Lower lobe of right lung (tissue), 2 donors: ENCODE measurements around the gene NPAP1. TPM values are rescaled to one million over a fixed set of nuclear protein-coding genes. Genes with fewer than 3 reads are reported as not detected.
A peak's percentile ranks its signal among the peaks of the same experiment; 100 is the strongest.
"Not testable (repeated sequence)": the region's sequence is repeated elsewhere in the genome, so short reads cannot be mapped to it uniquely, and the experiment has no call there.

ENCODE experiments used
- ATAC-seq, 2 donors: fragments of 200-7000 bp; cut with Tn5 transposase; one replicate each; pipeline ENCODE4 v1.9.1; 2020 to 2022; ENCODE audit warnings: mild to moderate bottlenecking in 2 of 2, moderate library complexity in 2 of 2
- DNase-seq: peaks from one replicate; pipeline ENCODE4 v3.0.0-alpha.2; 2020
- H3K27ac ChIP-seq: fragments of 200-600 bp; one replicate; pipeline ENCODE4 v1.8.0; 2022
- H3K27me3 ChIP-seq: fragments of 200-600 bp; one replicate; pipeline ENCODE4 v1.8.0; 2022; ENCODE audit warnings: low read depth
- H3K36me3 ChIP-seq: fragments of 200-600 bp; one replicate; pipeline ENCODE4 v1.8.0; 2022; ENCODE audit warnings: mild to moderate bottlenecking
- H3K4me1 ChIP-seq: fragments of 200-600 bp; one replicate; pipeline ENCODE4 v1.8.0; 2022
- H3K4me3 ChIP-seq: fragments of 200-600 bp; one replicate; pipeline ENCODE4 v1.8.0; 2022; ENCODE audit warnings: mild to moderate bottlenecking
- H3K9me3 ChIP-seq: fragments of 200-600 bp; one replicate; pipeline ENCODE4 v1.8.0; 2022
- CTCF ChIP-seq: fragments of 200-600 bp; IDR thresholded peaks from one replicate; pipeline ENCODE4 v1.8.0; 2022; ENCODE audit warnings: antibody characterized with exemption, mild to moderate bottlenecking
- intact Hi-C: fragments of 100-400 bp; cut with DNase I; formaldehyde crosslinking; loops from one replicate; pipeline ENCODE4 v1.11.0; 2022
- long read RNA-seq: library from polyadenylated mRNA; unstranded; transcript quantifications from one replicate; pipeline ENCODE4 v2.0.0, GENCODE V29; 2021
- total RNA-seq: library from RNA; stranded (reverse); fragmentation: NEBNext Ultra II Directional; extraction: Animal tissue kit (Norgen Biotek cat#: 25700); gene quantifications from one replicate; pipeline ENCODE4 v1.2.1, GENCODE V29; 2021
- donor health status: DM: no; HTN: yes; CAD: no; lungs with severe emphysema.

NPAP1 gene
- total RNA-seq: 0.12 TPM
- long read RNA-seq: 0 reads

- no peaks in the 10 kb centered on the region for H3K4me1 ChIP-seq
- no peak for DNase-seq
- no peaks in the 10 kb centered on the region for H3K36me3 ChIP-seq
- no peaks in the 10 kb centered on the region for H3K9me3 ChIP-seq
- TF ChIP-seq CTCF: no peak
- ATAC-seq: peak; percentile 12 to 15
- intact Hi-C loops: no loop called here
- H3K27ac ChIP-seq: no peak within 1 kb of the TSS
- no peak within 1 kb of the TSS for H3K4me3 ChIP-seq
- no peaks in the 10 kb centered on the region for H3K27me3 ChIP-seq
Measured at GRCh38 chr15:24675332-24676144, at the start of gene NPAP1. TSS of gene NPAP1 (plus strand) at chr15:24675775. CDS start at chr15:24675868, 93 bp downstream.

GRCh38 chr15:24627443-24627842 lies 48.1 kb upstream of the NPAP1 start:
- no peaks in the 10 kb centered on the region for H3K4me1 ChIP-seq
- peaks cover 2% of the 10 kb centered on the region for H3K9me3 ChIP-seq
- no peak for DNase-seq
- no peak for ATAC-seq
- intact Hi-C loops: no loop called here
- H3K27ac ChIP-seq: no peak overlapping the region
- H3K4me3 ChIP-seq: no peak overlapping the region
- no peak for TF ChIP-seq CTCF
- no peaks in the 10 kb centered on the region for H3K27me3 ChIP-seq
- H3K36me3 ChIP-seq: no peaks in the 10 kb centered on the region

GRCh38 chr15:24633082-24633481 lies 42.5 kb upstream of the NPAP1 start:
- H3K4me1 ChIP-seq: no peaks in the 10 kb centered on the region
- ATAC-seq: no peak
- TF ChIP-seq CTCF: no peak
- no peaks in the 10 kb centered on the region for H3K27me3 ChIP-seq
- peaks cover 16% of the 10 kb centered on the region for H3K9me3 ChIP-seq
- no peaks in the 10 kb centered on the region for H3K36me3 ChIP-seq
- no peak for DNase-seq
- H3K27ac ChIP-seq: no peak overlapping the region
- intact Hi-C loops: no loop called here
- H3K4me3 ChIP-seq: no peak overlapping the region

GRCh38 chr15:24639412-24639811 lies 36.2 kb upstream of the NPAP1 start:
- H3K9me3 ChIP-seq, intact Hi-C loops, H3K4me1 ChIP-seq, DNase-seq, H3K27ac ChIP-seq, H3K27me3 ChIP-seq, H3K36me3 ChIP-seq, ATAC-seq, H3K4me3 ChIP-seq: not testable (repeated sequence)

GRCh38 chr15:24645627-24646026 lies 29.9 kb upstream of the NPAP1 start:
- ATAC-seq (no peak), DNase-seq (no peak)
- intact Hi-C loops: no loop called here
- Histone ChIP-seq H3K4me1 (no peaks in the 10 kb centered on the region), H3K36me3 (no peaks in the 10 kb centered on the region), H3K27ac (no peak overlapping the region), H3K27me3 (no peaks in the 10 kb centered on the region), H3K4me3 (no peak overlapping the region), H3K9me3 (no peaks in the 10 kb centered on the region)
- TF ChIP-seq CTCF: no peak

- no peaks in the 10 kb centered on the region for H3K36me3 ChIP-seq
- ATAC-seq (no peak), DNase-seq (no peak)
- H3K27ac ChIP-seq: no peak overlapping the region
- no peaks in the 10 kb centered on the region for H3K4me1 ChIP-seq
- intact Hi-C loops: no loop called here
- no peak for TF ChIP-seq CTCF
- no peak overlapping the region for H3K4me3 ChIP-seq
- no peaks in the 10 kb centered on the region for H3K9me3 ChIP-seq
- H3K27me3 ChIP-seq: no peaks in the 10 kb centered on the region
Measured at GRCh38 chr15:24659622-24660021, 16.0 kb upstream of the NPAP1 start.
